Activated CD8-positive, alpha-beta memory T cell treated with anti-CD3 and anti-CD28 coated beads, Interleukin-2, amount 50 U/mL, for 24 hours (primary cell): ENCODE data around the gene RTCA.
"Not testable (repeated sequence)": the region's sequence is repeated elsewhere in the genome, so short reads cannot be mapped to it uniquely, and the experiment has no call there.

Experiments
- DNase-seq: peaks from one replicate; pipeline ENCODE4 v3.0.0-alpha.2; 2020; ENCODE audit errors: extremely low read depth

Gene RTCA

GRCh38 chr1:100306735-100307313, 40.8 kb downstream of the RTCA start:
- no peak for DNase-seq

DNA sequence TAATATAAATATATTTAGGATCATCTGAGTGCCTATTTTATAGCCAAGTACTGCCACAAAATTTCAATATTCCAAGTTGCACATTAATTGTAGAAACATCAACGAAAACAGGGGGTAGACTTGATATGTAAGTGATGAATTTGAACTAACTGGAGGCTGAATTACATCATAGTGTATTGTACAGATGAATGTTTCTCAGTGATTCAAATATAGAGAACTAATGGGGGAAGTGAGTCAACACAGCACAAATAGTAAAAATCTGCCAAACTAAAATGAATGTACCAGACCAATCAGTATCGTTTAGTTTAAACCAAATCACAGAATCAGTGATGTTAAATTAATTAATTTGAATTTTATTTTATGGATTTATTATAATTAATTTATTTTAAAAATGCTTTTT, 42.8 kb downstream of the RTCA start:
- no peak for DNase-seq

GRCh38 chr1:100309863-100310262, 43.8 kb downstream of the RTCA start:
- no peak for DNase-seq

DNA sequence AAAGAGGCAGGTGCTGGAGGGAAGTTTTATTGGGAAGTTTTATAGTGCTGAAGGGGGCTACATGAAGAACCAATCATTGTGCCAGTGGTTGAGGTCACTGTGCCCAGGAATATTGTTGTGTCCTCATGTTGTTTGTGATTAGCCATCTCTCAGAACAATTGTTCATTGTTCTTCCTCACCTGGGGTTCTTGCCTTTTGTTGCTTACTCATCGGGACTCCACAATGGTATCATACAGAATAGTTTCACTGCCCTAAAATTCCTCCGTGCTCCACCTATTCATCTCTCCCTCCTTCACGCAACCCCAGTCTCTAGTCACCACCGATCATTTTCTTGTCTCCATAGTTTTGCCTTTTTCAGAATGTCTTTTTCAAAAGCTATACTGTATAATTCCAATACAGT, 47.4 kb downstream of the RTCA start:
- DNase-seq: no peak

DNA sequence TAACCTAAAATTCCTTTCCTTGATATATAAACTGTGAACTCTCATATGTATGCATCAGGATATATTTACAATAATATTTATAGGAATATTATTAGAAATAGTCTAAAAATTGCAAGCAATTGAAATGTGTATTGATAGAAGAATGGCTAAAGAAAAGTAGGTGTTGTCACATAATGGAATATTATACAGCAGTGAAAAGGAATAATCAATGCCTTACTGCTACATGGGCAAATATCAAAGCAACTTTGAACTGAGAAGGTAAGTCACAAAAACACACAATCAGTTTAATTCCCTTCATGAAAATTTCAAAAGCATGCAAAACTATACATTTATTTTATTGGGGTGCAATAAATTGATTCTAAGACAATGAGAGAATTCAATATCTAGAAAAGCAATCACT, 50.6 kb downstream of the RTCA start:
- DNase-seq: no peak

- no peak for DNase-seq
Measured at GRCh38 chr1:100320311-100321099, 54.5 kb downstream of the RTCA start.

DNA sequence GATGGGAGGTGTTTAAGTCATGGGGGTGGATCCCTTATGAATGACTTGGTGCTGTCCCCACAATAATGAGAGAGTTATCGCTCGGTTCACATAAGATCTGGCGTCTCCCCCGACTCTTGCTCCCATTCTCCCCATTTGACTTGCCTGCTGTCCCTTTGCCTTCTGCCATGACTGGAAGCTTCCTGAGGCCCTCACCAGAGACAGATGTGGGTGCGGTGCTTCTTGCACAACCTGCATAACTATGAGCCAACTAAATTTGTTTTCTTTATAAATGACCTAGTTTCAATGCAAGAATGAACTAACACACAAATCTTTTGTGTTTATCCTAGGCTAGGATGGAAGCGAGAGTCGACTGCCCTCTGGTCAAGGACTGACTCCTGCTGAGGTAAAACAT, 55.1 kb downstream of the RTCA start:
- no peak for DNase-seq

DNA sequence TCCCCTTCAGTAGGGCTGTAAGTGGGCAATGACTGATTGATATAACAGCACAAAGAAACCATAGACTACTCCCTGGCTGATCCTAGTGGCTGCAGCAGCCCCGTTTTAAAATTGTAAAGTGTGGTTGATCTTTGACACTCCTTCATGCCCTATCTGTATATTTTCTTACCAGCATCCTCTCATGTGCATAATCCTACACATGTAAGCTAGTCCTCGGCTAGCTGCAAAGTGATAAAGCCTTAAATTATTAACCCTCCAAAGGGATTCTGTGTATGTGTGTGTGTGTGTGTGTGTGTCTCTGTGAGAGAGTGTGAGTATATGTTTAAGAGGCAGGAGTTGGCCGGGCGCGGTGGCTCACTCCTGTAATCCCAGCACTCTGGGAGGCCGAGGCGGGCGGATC, 55.5 kb downstream of the RTCA start:
- DNase-seq: no peak

GRCh38 chr1:100322436-100323211, 56.6 kb downstream of the RTCA start:
- no peak for DNase-seq

GRCh38 chr1:100323419-100324106, 57.5 kb downstream of the RTCA start:
- no peak for DNase-seq

GRCh38 chr1:100325415-100326324, 59.7 kb downstream of the RTCA start:
- DNase-seq: no peak

- DNase-seq: not testable (repeated sequence)
Measured at GRCh38 chr1:100326325-100326670, 60.3 kb downstream of the RTCA start.

GRCh38 chr1:100328133-100328532, 62.1 kb downstream of the RTCA start:
- no peak for DNase-seq

GRCh38 chr1:100331146-100331545, 65.1 kb downstream of the RTCA start:
- not testable (repeated sequence) for DNase-seq

DNA sequence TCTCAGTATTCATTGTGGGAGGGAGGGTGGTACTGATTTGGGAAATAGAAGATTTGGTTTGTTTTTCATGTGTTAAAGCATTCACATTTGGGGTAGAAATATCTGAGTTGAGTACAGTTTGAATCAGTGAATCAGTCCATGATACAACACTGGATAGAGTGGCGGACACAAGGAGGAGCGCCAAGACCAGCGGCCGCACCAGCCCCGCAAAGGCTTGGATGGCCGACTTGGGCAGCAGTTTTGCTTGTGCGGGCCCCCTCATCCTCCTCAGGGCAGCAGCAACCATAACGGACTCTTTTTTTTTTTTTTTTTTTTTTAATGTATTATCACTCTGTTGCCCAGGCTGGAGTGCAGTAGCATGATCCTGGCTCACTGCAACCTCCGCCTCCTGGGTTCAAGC, 66.3 kb downstream of the RTCA start:
- DNase-seq: no peak

GRCh38 chr1:100335436-100335835, 69.4 kb downstream of the RTCA start:
- DNase-seq: no peak

DNA sequence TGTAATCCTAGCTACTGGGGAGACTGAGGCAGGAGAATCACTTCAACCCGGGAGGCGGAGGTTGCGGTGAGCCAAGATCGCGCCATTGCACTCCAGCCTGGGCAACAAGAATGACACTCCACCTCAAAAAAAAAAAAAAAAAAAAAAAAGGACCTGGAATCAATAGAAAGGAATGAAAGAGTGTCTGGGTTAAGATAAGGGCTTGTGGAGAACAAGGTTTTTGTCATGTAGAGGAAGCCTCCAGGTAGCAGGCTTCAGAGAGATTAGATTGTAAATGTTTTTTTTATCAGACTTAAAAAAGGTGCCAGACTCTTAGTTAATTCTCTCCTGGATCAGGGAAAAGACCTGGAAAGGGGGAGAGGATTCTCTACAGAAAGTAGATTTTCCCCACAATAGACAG, 71.9 kb downstream of the RTCA start:
- DNase-seq: not testable (repeated sequence)

GRCh38 chr1:100339735-100340134, 73.7 kb downstream of the RTCA start:
- not testable (repeated sequence) for DNase-seq

DNA sequence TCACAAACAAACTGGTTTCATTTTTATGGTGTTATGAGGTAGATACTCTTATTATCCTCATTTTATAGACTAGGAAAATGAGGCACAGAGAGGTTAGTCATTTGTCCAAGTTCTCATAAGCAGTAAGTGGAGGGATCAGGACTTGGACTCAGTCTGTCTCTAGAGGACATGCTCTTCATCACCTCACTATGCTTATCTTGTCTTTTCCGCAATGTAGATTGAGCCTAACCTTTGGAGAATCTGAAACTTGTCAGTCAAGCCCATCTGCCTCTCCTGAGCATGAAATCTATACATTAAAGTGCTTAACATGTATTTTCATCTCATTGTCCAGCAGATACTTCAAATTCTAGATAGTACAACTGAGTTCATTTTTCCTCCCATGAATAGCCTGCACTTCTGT, 74.5 kb downstream of the RTCA start:
- no peak for DNase-seq

DNA sequence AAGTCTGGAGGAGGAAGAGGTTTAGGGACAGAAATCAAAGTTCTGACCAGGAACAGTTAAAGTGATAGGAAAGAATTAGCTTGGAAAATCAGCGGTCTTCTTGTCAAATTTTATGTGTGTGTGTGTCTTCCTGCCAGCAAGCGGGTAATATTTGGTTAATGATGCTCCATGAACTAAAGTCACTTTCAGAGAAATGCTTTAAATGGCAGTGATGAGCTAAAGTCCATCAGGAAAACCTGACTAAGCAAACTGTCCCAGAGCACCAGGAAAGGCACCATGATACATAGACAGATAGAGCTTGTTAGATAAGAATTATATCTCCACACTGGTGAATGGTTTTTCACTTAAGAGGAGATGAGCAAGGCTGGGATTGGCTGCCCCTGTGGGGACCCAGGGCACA, 76.3 kb downstream of the RTCA start:
- no peak for DNase-seq
